Panc1 (cell line): ENCODE results near the gene RAB6B. TPM values are rescaled to one million over a fixed set of nuclear protein-coding genes. Genes with fewer than 3 reads are reported as not detected.
A peak's percentile ranks its signal among the peaks of the same experiment; 100 is the strongest.

Source experiments
- ATAC-seq: fragments of 200-7000 bp; cut with Tn5 transposase; 2 replicates; pipeline ENCODE4 v1.9.1; 2020; ENCODE audit warnings: mild to moderate bottlenecking, moderate library complexity
- BruUV-seq: library from RNA; stranded (reverse); fragments of 400-500 nt; replicated peaks from 2 replicates; lab custom pipeline; 2021; lab: Mats Ljungman, UMichigan
- CTCF ChIA-PET: fragments of 300-600 bp; sonication (Branson Sonifier 250); formaldehyde crosslinking; loops from one replicate; lab custom pipeline; 2022; ENCODE audit warnings: antibody characterized with exemption; lab: Charles Lee
- POLR2A ChIA-PET: fragments of 300-600 bp; sonication (Branson Sonifier 250); formaldehyde crosslinking; loops from one replicate; lab custom pipeline; 2022; ENCODE audit warnings: antibody characterized with exemption; lab: Charles Lee
- DNase-seq: peaks from one replicate; pipeline ENCODE4 v3.0.0-alpha.2; 2010; ENCODE audit warnings: low read depth, low spot score
- H3K27ac ChIP-seq: 2 replicates; pipeline ENCODE4 v1.5.1; 2011; ENCODE audit warnings: mild to moderate bottlenecking, low read length, inconsistent platforms
- H3K27me3 ChIP-seq: fragments of 200-500 bp; sonication (Bioruptor generic); 2 replicates; pipeline ENCODE4 v1.6.0; 2014; ENCODE audit warnings: low read length, inconsistent platforms; ENCODE audit not compliant: control insufficient read depth, insufficient read depth
- H3K36me3 ChIP-seq: fragments of 200-500 bp; sonication (Bioruptor generic); 2 replicates; pipeline ENCODE4 v1.5.1; 2014; ENCODE audit warnings: inconsistent platforms, mild to moderate bottlenecking, low read length, moderate library complexity; ENCODE audit not compliant: control insufficient read depth, insufficient read depth
- H3K4me1 ChIP-seq: 2 replicates; pipeline ENCODE4 v1.5.1; 2011; ENCODE audit warnings: inconsistent platforms, mild to moderate bottlenecking, low read length, moderate library complexity; ENCODE audit not compliant: control insufficient read depth, insufficient read depth
- H3K4me3 ChIP-seq, 2 experiments: 2 replicates each; pipeline ENCODE4 v1.5.1; 2011 to 2012; ENCODE audit warnings: low read depth in 2 of 2, low read length in 2 of 2, mild to moderate bottlenecking in 2 of 2, inconsistent platforms in 1 of 2, moderate library complexity in 1 of 2
- H3K9me3 ChIP-seq: fragments of 200-500 bp; sonication (Bioruptor generic); 2 replicates; pipeline ENCODE4 v1.5.1; 2014; ENCODE audit warnings: low read depth, mild to moderate bottlenecking, inconsistent platforms, low read length, moderate library complexity; ENCODE audit not compliant: control insufficient read depth, insufficient read depth
- CTCF ChIP-seq: fragments of 450-650 bp; IDR thresholded peaks from 2 replicates; pipeline ENCODE4 v1.5.1; 2017; ENCODE audit warnings: mild to moderate bottlenecking
- POLR2AphosphoS5 ChIP-seq: IDR thresholded peaks from 2 replicates; pipeline ENCODE4 v1.6.1; 2012; ENCODE audit warnings: mild to moderate bottlenecking, low read depth, low read length, moderate library complexity
- REST ChIP-seq, 2 experiments: IDR thresholded peaks; 2 replicates each; pipeline ENCODE4 v1.6.1; 2011 to 2012; ENCODE audit warnings: low read depth in 2 of 2, control low read depth in 1 of 2, low read length in 1 of 2, mild to moderate bottlenecking in 1 of 2, moderate library complexity in 1 of 2; ENCODE audit not compliant: insufficient read depth in 1 of 2
- SIN3A ChIP-seq: IDR thresholded peaks from 2 replicates; pipeline ENCODE4 v1.6.1; 2012; ENCODE audit warnings: low read depth, mild to moderate bottlenecking, low read length, moderate library complexity, borderline replicate concordance; ENCODE audit not compliant: insufficient read depth
- TCF7L2 ChIP-seq: IDR thresholded peaks from 2 replicates; pipeline ENCODE4 v1.6.1; 2011; ENCODE audit warnings: mild to moderate bottlenecking, low read depth, low read length, inconsistent platforms
- in situ Hi-C: cut with HindIII; loops from 2 replicates; pipeline ENCODE4 v1.10.0; 2016; ENCODE audit warnings: low sequenced_read_pairs, low pct_unique_long_range_greater_than_20kb
- intact Hi-C: fragments of 100-400 bp; cut with micrococcal nuclease; formaldehyde crosslinking; loops from one replicate; pipeline ENCODE4 v1.10.0; 2022; ENCODE audit not compliant: unreplicated experiment
- total RNA-seq: library from RNA; stranded (reverse); gene quantifications from one replicate; pipeline ENCODE4 v1.2.1, GENCODE V29; 2021; ENCODE audit not compliant: unreplicated experiment

RAB6B gene
- total RNA-seq, 1 experiment from 2014 or later = 49.2 TPM

- no peak for TF ChIP-seq TCF7L2
- TF ChIP-seq SIN3A = no peak
- TF ChIP-seq POLR2AphosphoS5 = no peak
- TF ChIP-seq CTCF = no peak
- no peak for TF ChIP-seq REST (IDR thresholded peaks at IDR 0.05; ENCODE audit: insufficient read depth in 1 of 2, low read depth in 2 of 2, low read length in 1 of 2)
- no peak for DNase-seq
- Histone ChIP-seq H3K27me3 (no peaks in the 10 kb centered on the region), H3K4me1 (peaks cover 10% of the 10 kb centered on the region), H3K4me3 (no peak overlapping the region), H3K36me3 (no peaks in the 10 kb centered on the region), H3K9me3 (no peaks in the 10 kb centered on the region), H3K27ac (no peak overlapping the region)
- ChIA-PET CTCF (no interaction called here), POLR2A (no interaction called here)
- no peak for ATAC-seq
- intact Hi-C loops = no loop called here
- no TSS peak for BruUV-seq
- in situ Hi-C loops = no loop called here
Observed at GRCh38 chr3:133897547-133897946, 1.9 kb upstream of the RAB6B start.

GRCh38 chr3:133896002-133896761 lies 500 bp upstream of the RAB6B start:
- Histone ChIP-seq H3K27ac (peak overlapping the region; percentile 69; the same call in 1 of the 2 replicates), H3K27me3 (no peaks in the 10 kb centered on the region), H3K4me1 (peaks cover 10% of the 10 kb centered on the region), H3K9me3 (no peaks in the 10 kb centered on the region), H3K4me3 (peak overlapping the region; percentile 76 to 79), H3K36me3 (no peaks in the 10 kb centered on the region)
- intact Hi-C loops = no loop called here
- no peak for DNase-seq
- BruUV-seq = no TSS peak
- ATAC-seq = peak; percentile 45
- TF ChIP-seq CTCF (no peak), POLR2AphosphoS5 (no peak), REST (IDR thresholded peaks at IDR 0.05; ENCODE audit: insufficient read depth in 1 of 2, low read depth in 2 of 2, low read length in 1 of 2) (no peak), TCF7L2 (no peak), SIN3A (no peak)
- POLR2A ChIA-PET = no interaction called here
- in situ Hi-C loops = no loop called here
- CTCF ChIA-PET = no interaction called here
